Heart right ventricle (tissue), 16 donors: ENCODE measurements around the gene CD83. TPM values are rescaled to one million over a fixed set of nuclear protein-coding genes. Genes with fewer than 3 reads are reported as not detected.

Experiments used
- ATAC-seq, 8 donors: fragments of 200-7000 bp; cut with Tn5 transposase; one replicate each; pipeline ENCODE4 v1.9.1; 2020; ENCODE audit warnings: mild to moderate bottlenecking in 8 of 8, moderate library complexity in 8 of 8, moderate number of reproducible peaks in 1 of 8
- DNase-seq, 2 donors: peaks; one replicate each; pipeline ENCODE4 v3.0.0-alpha.2; 2020
- H3K27ac ChIP-seq, 10 donors: fragments of 200-600 bp; sonication (generic) in 2 of 10; one replicate each; pipeline versions ENCODE4 v1.5.0 to v1.8.0; 2020 to 2022; ENCODE audit warnings: mild to moderate bottlenecking in 3 of 10
- H3K27me3 ChIP-seq, 7 donors: fragments of 200-600 bp; one replicate each; pipeline ENCODE4 v1.8.0; 2021 to 2022; ENCODE audit warnings: mild to moderate bottlenecking in 2 of 7
- H3K36me3 ChIP-seq, 9 donors: fragments of 200-600 bp; sonication (generic) in 1 of 9; one replicate each; pipeline versions ENCODE4 v1.5.0 to v1.8.0; 2020 to 2022; ENCODE audit warnings: mild to moderate bottlenecking in 2 of 9
- H3K4me1 ChIP-seq, 9 donors: fragments of 200-600 bp; sonication (generic) in 1 of 9; one replicate each; pipeline versions ENCODE4 v1.5.0 to v1.8.0; 2020 to 2022; ENCODE audit warnings: mild to moderate bottlenecking in 4 of 9
- H3K4me3 ChIP-seq, 10 donors: fragments of 200-600 bp; sonication (generic) in 2 of 10; one replicate each; pipeline versions ENCODE4 v1.5.0 to v1.8.0; 2020 to 2022; ENCODE audit warnings: mild to moderate bottlenecking in 7 of 10, moderate library complexity in 2 of 10
- H3K9me3 ChIP-seq, 11 donors: fragments of 200-600 bp in 10 of 11; sonication (generic) in 2 of 11; one replicate each; pipeline versions ENCODE4 v1.5.0 to v1.8.0; 2013 to 2022; ENCODE audit warnings: mild to moderate bottlenecking in 2 of 11, control low read depth in 1 of 11, moderate library complexity in 1 of 11
- CTCF ChIP-seq, 9 donors: fragments of 200-600 bp; sonication (generic) in 2 of 9; IDR thresholded peaks; one replicate each; pipeline versions ENCODE4 v1.5.0 to v1.8.0; 2021 to 2022; ENCODE audit warnings: antibody characterized with exemption in 9 of 9, mild to moderate bottlenecking in 5 of 9, moderate library complexity in 1 of 9
- WGBS, 2 donors: extraction: QIAGEN DNeasy Blood & Tissue Kit; methylation state at CpG; one replicate each; pipeline ENCODE4 v1.1.7; 2013; ENCODE audit warnings: inconsistent platforms in 1 of 2; 5-methylcytosine and 5-hydroxymethylcytosine counted together
- intact Hi-C, 10 donors: fragments of 100-400 bp; cut with DNase I; formaldehyde crosslinking; loops; one replicate each; pipeline versions ENCODE4 v1.11.1 to v1.14.2; 2022
- polyA plus RNA-seq, 2 donors: library from polyadenylated mRNA; stranded (reverse); fragments of 200-250 nt; gene quantifications; one replicate each; pipeline ENCODE4 v1.2.3, GENCODE V29; 2013
- total RNA-seq, 10 donors: library from RNA; stranded (reverse); fragmentation: NEBNext Ultra II Directional in 3 of 10; extraction: Animal tissue kit (Norgen Biotek cat#: 25700) in 3 of 10; gene quantifications; one replicate each; pipeline versions ENCODE4 v1.2.1 to v1.2.4, GENCODE V29; 2021 to 2023
- donor health status: Arrhythmogenic right ventricular cardiomyopathy.
- donor health status: ischemic (EF 13 %, LVEDD 7.1; RV severe dilation, severe dysfunction).
- donor health status: healthy with polysubstance abuse.
- donor health status: DM: no; HTN: yes; CAD: no.
- donor health status: DM: no; HTN: no; CAD: no.
- donor health status: ischemic (EF 25% LVEDD 6.9; RV normal size, moderate dysfunction).
- donor health status: ischemic (EF 25% LVEDD 5.7; RV mildly dilated, moderate dysfunction).
- donor health status: healthy.
- donor health status: DM: yes; HTN: yes; CAD: no.
- donor health status: Ischemic cardiomyopathy.
- donor health status: ischemic (EF 35%, LVEDD 5.7; RV mildly dilated, moderate dysfunction).
- donor health status: nonischemic (EF 11% LVEDD 7.7; RV severe dilation, severe dysfunction).
- donor health status: DM: yes; HTN: yes; CAD: no.
- donor health status: PGD.
- donor health status: ischemic (EF 29% LVEDD 5.4; RV normal size, mild dysfunction).
- donor health status: nonischemic (EF 23%, LVEDD 6.1; RV moderate dilation, normal function).

Gene CD83
- total and polyA plus RNA-seq, 12 donors: 0.68 to 7.5 (median 1.6) TPM

- intact Hi-C loops: no loop called here
- Histone ChIP-seq H3K27ac (no peak overlapping the region), H3K9me3 (no peaks in the 10 kb centered on the region), H3K36me3 (no peaks in the 10 kb centered on the region), H3K27me3 (no peaks in the 10 kb centered on the region), H3K4me3 (no peak overlapping the region), H3K4me1 (no peaks in the 10 kb centered on the region)
- no peak for DNase-seq
- no peak for ATAC-seq
- TF ChIP-seq CTCF (IDR thresholded peaks at IDR 0.05): no peak
- 88 to 94% methylated on average over 5 of the region's 5 CpGs for WGBS, 2 donors
Measured at GRCh38 chr6:14178083-14178445, 60.5 kb downstream of the CD83 start.

GRCh38 chr6:14180609-14181008 is 63.0 kb downstream of the CD83 start:
- no peak for ATAC-seq
- 89 to 90% methylated on average over 2 of the region's 2 CpGs for WGBS, 2 donors

GRCh38 chr6:14182916-14183315 is 65.3 kb downstream of the CD83 start:
- Histone ChIP-seq H3K9me3 (peaks cover 0 to 7% (median 0%) of the 10 kb centered on the region in 11 donors), H3K27ac (no peak overlapping the region), H3K27me3 (no peaks in the 10 kb centered on the region), H3K4me1 (no peaks in the 10 kb centered on the region), H3K4me3 (no peak overlapping the region), H3K36me3 (no peaks in the 10 kb centered on the region)
- DNase-seq (no peak), ATAC-seq (no peak)
- intact Hi-C loops: no loop called here
- WGBS, 2 donors: 51 to 64% methylated on average over 1 of the region's 1 CpG
- no peak for TF ChIP-seq CTCF (IDR thresholded peaks at IDR 0.05)

More at GRCh38 chr6:14180609-14181008, 63.0 kb downstream of the CD83 start:
- Histone ChIP-seq H3K4me1 (no peaks in the 10 kb centered on the region), H3K9me3 (peaks cover 0 to 4% (median 0%) of the 10 kb centered on the region in 11 donors), H3K27ac (no peak overlapping the region), H3K4me3 (no peak overlapping the region), H3K27me3 (no peaks in the 10 kb centered on the region), H3K36me3 (no peaks in the 10 kb centered on the region)
- intact Hi-C loops: no loop called here
- DNase-seq: no peak
- TF ChIP-seq CTCF (IDR thresholded peaks at IDR 0.05): no peak

Other genes starting within 250 kb of the CD83 start
- under 1 TPM in 1 of 10 donors, not detected in 9; 0.07 TPM for gene RNF182, start 192.8 kb upstream of the CD83 start, total RNA-seq
- under 1 TPM in 1 of 2 donors, not detected in 1; 0.06 TPM for gene RNF182, start 192.8 kb upstream of the CD83 start, polyA plus RNA-seq